A549 (cell line): Measurements from ENCODE around the gene CACNA2D4. TPM values are rescaled to one million over a fixed set of nuclear protein-coding genes. Genes with fewer than 3 reads are reported as not detected.

ENCODE experiments used
- ATAC-seq, 2 experiments: fragments of 200-7000 bp in 1 of 2; fragments of >200 bp in 1 of 2; cut with Nextera tagmentation in 1 of 2; cut with Tn5 transposase in 1 of 2; 3 replicates each; pipeline versions ENCODE4 v1.8.0 to v1.9.1; 2018 to 2020; ENCODE audit warnings: mild to moderate bottlenecking in 1 of 2, moderate library complexity in 1 of 2
- CTCF ChIA-PET: fragments of 300-600 bp; sonication (Branson Sonifier 250); formaldehyde crosslinking; extraction: SDS; loops from one replicate; lab custom pipeline; 2021; ENCODE audit warnings: antibody characterized with exemption, inconsistent platforms; lab: Yijun Ruan, JAX
- POLR2A ChIA-PET: fragments of 350-600 bp; formaldehyde crosslinking; extraction: SDS; loops from one replicate; lab custom pipeline; 2021; ENCODE audit warnings: antibody characterized with exemption, inconsistent platforms; lab: Yijun Ruan, JAX
- DNase-seq, 2 experiments: peaks; one replicate each; pipeline versions ENCODE4 v3.0.0 to v3.0.0-alpha.2; 2011 to 2016; ENCODE audit warnings: low read depth in 1 of 2, low spot score in 1 of 2
- FAIRE-seq: peaks from 2 replicates; lab custom pipeline; 2011; peaks lifted over from hg19 to GRCh38; lab: Jason Lieb, UNC
- H3K27ac ChIP-seq, 2 experiments: fragments of >200 bp; sonication (Bioruptor Twin); formaldehyde crosslinking; 3 replicates each; pipeline ENCODE4 v1.5.1; 2016 to 2017
- H3K4me1 ChIP-seq: fragments of >200 bp; sonication (Bioruptor Twin); formaldehyde crosslinking; 3 replicates; pipeline ENCODE4 v1.6.1; 2016
- H3K4me2 ChIP-seq: fragments of >200 bp; sonication (Bioruptor Twin); formaldehyde crosslinking; 3 replicates; pipeline ENCODE4 v1.6.1; 2016
- H3K4me3 ChIP-seq: fragments of >200 bp; sonication (Bioruptor Twin); formaldehyde crosslinking; 3 replicates; pipeline ENCODE4 v1.5.1; 2016
- H3K9me3 ChIP-seq: fragments of >200 bp; sonication (Bioruptor Twin); formaldehyde crosslinking; 3 replicates; pipeline ENCODE4 v1.6.1; 2016
- ATOH8 ChIP-seq: fragments of 250-450 bp; sonication (Bioruptor Pico); IDR thresholded peaks from 2 replicates; pipeline ENCODE4 v1.5.0; 2020; ENCODE audit warnings: low read depth, mild to moderate bottlenecking, moderate library complexity
- BCL3 ChIP-seq: fragments of >200 bp; sonication (Bioruptor Twin); formaldehyde crosslinking; IDR thresholded peaks from 3 replicates; pipeline ENCODE4 v1.6.1; 2016
- EHF ChIP-seq: fragments of 250-450 bp; sonication (Bioruptor Pico); IDR thresholded peaks from 2 replicates; pipeline ENCODE4 v1.5.0; 2020; ENCODE audit warnings: mild to moderate bottlenecking
- EHMT2 ChIP-seq: fragments of 200-600 bp; sonication (generic); IDR thresholded peaks from 2 replicates; pipeline ENCODE4 v1.6.1; 2016; ENCODE audit warnings: antibody characterized with exemption, low read depth, mild to moderate bottlenecking, moderate library complexity
- FOSB ChIP-seq: fragments of 250-450 bp; sonication (Bioruptor Pico); IDR thresholded peaks from 2 replicates; pipeline ENCODE4 v1.5.0; 2020; ENCODE audit warnings: mild to moderate bottlenecking, moderate library complexity
- FOSL2 ChIP-seq, 2 experiments: fragments of 450-650 bp in 1 of 2; fragments of >200 bp in 1 of 2; sonication (Bioruptor Twin) in 1 of 2; formaldehyde crosslinking; IDR thresholded peaks; 2 replicates each; pipeline versions ENCODE4 v1.5.0 to v1.6.1; 2016 to 2020; ENCODE audit warnings: mild to moderate bottlenecking in 1 of 2, moderate library complexity in 1 of 2
- GATA3 ChIP-seq: IDR thresholded peaks from 2 replicates; pipeline ENCODE4 v1.6.1; 2012; ENCODE audit warnings: borderline replicate concordance
- HOXA7 ChIP-seq: fragments of 250-450 bp; sonication (Bioruptor Pico); IDR thresholded peaks from 2 replicates; pipeline ENCODE4 v1.5.0; 2020; ENCODE audit warnings: mild to moderate bottlenecking, moderate library complexity
- KDM5A ChIP-seq: fragments of 200-600 bp; sonication (generic); IDR thresholded peaks from 2 replicates; pipeline ENCODE4 v1.6.1; 2016; ENCODE audit warnings: antibody characterized with exemption, mild to moderate bottlenecking
- MAFK ChIP-seq: fragments of 450-650 bp; IDR thresholded peaks from 2 replicates; pipeline ENCODE4 v1.6.1; 2014; ENCODE audit not compliant: partially characterized antibody
- PHF8 ChIP-seq: fragments of 200-600 bp; sonication (generic); IDR thresholded peaks from 2 replicates; pipeline ENCODE4 v1.6.1; 2016; ENCODE audit warnings: low read depth, mild to moderate bottlenecking, antibody characterized with exemption, moderate library complexity, borderline replicate concordance
- POLR2AphosphoS2 ChIP-seq: conservative IDR thresholded peaks from 2 replicates; pipeline ENCODE4 v1.6.1; 2012; ENCODE audit warnings: low read length, improper control_type of control experiment, inconsistent platforms
- RCOR1 ChIP-seq: fragments of 150-350 bp; IDR thresholded peaks from 2 replicates; pipeline ENCODE4 v1.6.1; 2014; ENCODE audit warnings: antibody characterized with exemption, low read length, low read depth
- REST ChIP-seq: fragments of 200-600 bp; sonication (generic); IDR thresholded peaks from 2 replicates; pipeline ENCODE4 v1.6.1; 2016; ENCODE audit warnings: antibody characterized with exemption, mild to moderate bottlenecking, moderate library complexity
- RNF2 ChIP-seq: fragments of 200-600 bp; sonication (generic); IDR thresholded peaks from 2 replicates; pipeline ENCODE4 v1.6.1; 2016; ENCODE audit warnings: low read depth, mild to moderate bottlenecking, antibody characterized with exemption, moderate library complexity, borderline replicate concordance
- SMC3 ChIP-seq: fragments of >200 bp; sonication (Bioruptor Twin); formaldehyde crosslinking; IDR thresholded peaks from 3 replicates; pipeline ENCODE4 v1.6.1; 2018; ENCODE audit warnings: inconsistent platforms
- TFCP2L1 ChIP-seq: fragments of 250-450 bp; sonication (Bioruptor Pico); IDR thresholded peaks from 2 replicates; pipeline ENCODE4 v1.5.0; 2021; ENCODE audit warnings: mild to moderate bottlenecking
- TP53 ChIP-seq: fragments of 250-450 bp; sonication (Bioruptor Pico); IDR thresholded peaks from 2 replicates; pipeline ENCODE4 v1.5.0; 2021; ENCODE audit warnings: mild to moderate bottlenecking, moderate library complexity
- ZC3H11A ChIP-seq: fragments of 450-650 bp; IDR thresholded peaks from 2 replicates; pipeline ENCODE4 v1.6.1; 2014; ENCODE audit warnings: antibody characterized with exemption, mild to moderate bottlenecking
- ZNF302 ChIP-seq: fragments of 250-450 bp; sonication (Bioruptor Pico); IDR thresholded peaks from 2 replicates; pipeline ENCODE4 v1.9.0; 2021; ENCODE audit warnings: inconsistent platforms, mild to moderate bottlenecking, moderate library complexity
- WGBS: methylation state at CpG from one replicate; pipeline ENCODE4 v1.1.6; 2017; ENCODE audit errors: missing lambda C conversion rate; 5-methylcytosine and 5-hydroxymethylcytosine counted together
- polyA plus RNA-seq, 4 experiments: library from polyadenylated mRNA; depleted of rRNA in 3 of 4; stranded (reverse); fragments of >200 nt; fragmentation: RNase III in 1 of 4; extraction: RNeasy Plus Mini Kit Qiagen cat#74134 plus additional on column Dnase treatment in 1 of 4; gene quantifications; 2 replicates in 3 of 4; 3 replicates in 1 of 4; pipeline ENCODE4 v1.2.3, GENCODE V29; 2011 to 2017

Gene CACNA2D4
- polyA plus RNA-seq, 2 of the 4 experiments (the other 2 are of a cell fraction), result not detected

- Histone ChIP-seq H3K4me1 (no peaks in the 10 kb centered on the region), H3K27ac (no peak overlapping the region), H3K9me3 (no peaks in the 10 kb centered on the region), H3K4me2 (no peak overlapping the region), H3K4me3 (no peak overlapping the region)
- TF ChIP-seq HOXA7 (CRISPR knock-in tag) (no peak), FOSB (no peak), TFCP2L1 (CRISPR knock-in tag) (no peak), ZC3H11A (no peak), GATA3 (no peak), REST (no peak), BCL3 (no peak), KDM5A (no peak), TP53 (no peak)
- FAIRE-seq (no peak), DNase-seq (no peak), ATAC-seq (no peak)
- POLR2A ChIA-PET, result no interaction called here
- CTCF ChIA-PET, result interaction anchor here (0.6 to 1.2 kb wide), 3 partner anchors 31 to 909 kb away, joined by 3 to 5 read pairs (median 3); no protein-coding TSS in a partner anchor
- WGBS, result 39% methylated on average over 9 of the region's 12 CpGs
These were observed 96.6 kb downstream of the CACNA2D4 start for GRCh38 chr12:1821805-1822204.

GRCh38 chr12:1820896-1821291 lies 97.6 kb downstream of the CACNA2D4 start:
- ATAC-seq, result no peak
- Histone ChIP-seq H3K4me1 (no peaks in the 10 kb centered on the region), H3K4me3 (no peak overlapping the region), H3K4me2 (no peak overlapping the region), H3K27ac (no peak overlapping the region), H3K9me3 (no peaks in the 10 kb centered on the region)
- 47% methylated on average over 9 of the region's 11 CpGs for WGBS
- no peak for DNase-seq
- no peak for FAIRE-seq
- CTCF ChIA-PET, result no interaction called here
- POLR2A ChIA-PET, result no interaction called here
- TF ChIP-seq ZNF302 (CRISPR knock-in tag), result no peak
- TF ChIP-seq PHF8, result no peak
- TF ChIP-seq RCOR1, result no peak
- no peak for TF ChIP-seq SMC3
- no peak for TF ChIP-seq FOSL2 (IDR thresholded peaks at IDR 0.05)
- no peak for TF ChIP-seq FOSL2 (CRISPR knock-in tag; IDR thresholded peaks at IDR 0.05)
- TF ChIP-seq TP53, result no peak
- TF ChIP-seq GATA3, result no peak
- TF ChIP-seq EHF (CRISPR knock-in tag), result no peak
- TF ChIP-seq RNF2, result no peak
- no peak for TF ChIP-seq ATOH8 (CRISPR knock-in tag)
- no peak for TF ChIP-seq EHMT2
- TF ChIP-seq MAFK, result no peak
- TF ChIP-seq POLR2AphosphoS2, result no peak
